Putamen (tissue), 1 donor: Measurements from ENCODE around the gene LDLRAD3.

Experiments
- DNase-seq: peaks from one replicate; pipeline ENCODE4 v3.0.0-alpha.2; 2016; ENCODE audit warnings: low spot score

Gene LDLRAD3

DNA sequence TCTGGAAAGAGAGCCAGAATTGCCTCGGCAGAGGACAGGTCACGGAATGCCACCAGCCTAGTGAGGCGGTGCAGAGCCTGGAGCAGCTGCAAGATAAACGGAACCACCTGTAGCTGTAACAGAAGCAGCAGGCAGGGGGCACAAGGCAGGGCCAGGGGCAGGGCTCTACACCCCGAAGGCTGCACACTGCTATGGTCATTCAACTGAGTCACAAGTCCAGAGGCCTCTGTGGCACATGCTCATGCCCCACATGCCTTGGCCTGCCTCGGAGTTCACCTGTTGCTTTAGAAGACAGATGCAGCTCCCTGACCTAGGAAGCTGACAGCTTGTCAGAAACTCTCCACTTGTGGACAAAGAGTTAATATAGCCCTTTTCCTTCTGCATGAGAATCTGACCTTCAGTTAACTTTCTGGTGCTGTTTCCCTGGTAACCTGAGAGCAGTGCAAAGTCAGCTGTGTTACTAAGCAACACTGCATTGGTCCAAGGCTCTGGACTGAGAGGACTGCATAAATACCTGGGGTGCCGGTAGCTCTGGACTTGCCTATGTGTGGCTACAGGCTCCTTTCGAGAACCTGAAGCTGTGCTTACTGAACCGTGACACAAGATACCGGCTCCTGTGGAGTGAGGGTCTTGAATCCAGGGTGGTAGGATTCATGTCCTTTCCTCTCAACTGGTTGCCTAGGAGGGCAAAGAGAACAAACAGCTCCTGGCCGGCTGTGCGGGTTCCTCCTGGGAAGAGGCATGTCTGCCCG is 334.8 kb downstream of the LDLRAD3 start:
- no peak for DNase-seq

GRCh38 chr11:36280531-36280930 is 336.7 kb downstream of the LDLRAD3 start:
- no peak for DNase-seq
